ENCODE measurements around the gene BTBD7.

GRCh38 chr14:93326196-93326595 lies 6.6 kb downstream of the BTBD7 start:
- TF ChIP-seq EZH2 (IDR thresholded peaks at IDR 0.05) (no peak), POLR2AphosphoS5 (IDR thresholded peaks at IDR 0.05; ENCODE audit: borderline replicate concordance, low read depth, low read length) (no peak), FOXP2 (optimal IDR thresholded peaks at IDR 0.05; ENCODE audit: control extremely low read depth, extremely low read length, insufficient read depth) (no peak)

All from SK-N-MC (cell line).